Neural cell (in vitro differentiated cells): ENCODE measurements around the gene PTPN22. TPM values are rescaled to one million over a fixed set of nuclear protein-coding genes. Genes with fewer than 3 reads are reported as not detected.

Source experiments
- H2AFZ ChIP-seq: fragments of 200-600, 300-800 bp; sonication (generic), shearing (Covaris generic); 2 replicates; pipeline ENCODE4 v1.6.0; 2014; ENCODE audit warnings: low read depth, mild to moderate bottlenecking, antibody characterized with exemption, low read length, moderate library complexity
- H3F3A ChIP-seq: fragments of 200-600 bp; shearing (Covaris generic); 2 replicates; pipeline ENCODE4 v1.6.1; 2016; ENCODE audit warnings: mild to moderate bottlenecking, moderate library complexity, mixed read lengths, antibody characterized with exemption, low read length; ENCODE audit not compliant: insufficient read depth, poor library complexity, severe bottlenecking
- H3K27ac ChIP-seq: fragments of 200-600, 300-800 bp; sonication (generic), shearing (Covaris generic); 2 replicates; pipeline ENCODE4 v1.5.1; 2014; ENCODE audit warnings: mild to moderate bottlenecking, low read length, moderate library complexity
- H3K27me3 ChIP-seq: fragments of 300-800, 200-600 bp; sonication (generic), shearing (Covaris generic); 2 replicates; pipeline ENCODE4 v1.6.0; 2014; ENCODE audit warnings: mild to moderate bottlenecking, low read depth, low read length, moderate library complexity; ENCODE audit not compliant: insufficient read depth
- H3K36me3 ChIP-seq: fragments of 300-800, 200-600 bp; sonication (generic), shearing (Covaris generic); 2 replicates; pipeline ENCODE4 v1.5.1; 2014; ENCODE audit warnings: mild to moderate bottlenecking, antibody characterized with exemption, low read length, moderate library complexity; ENCODE audit not compliant: insufficient read depth
- H3K4me2 ChIP-seq: fragments of 300-800, 200-600 bp; sonication (generic), shearing (Covaris generic); 2 replicates; pipeline ENCODE4 v1.6.0; 2014; ENCODE audit warnings: mild to moderate bottlenecking, low read length
- H3K4me3 ChIP-seq: fragments of 300-800, 200-600 bp; sonication (generic), shearing (Covaris generic); 2 replicates; pipeline ENCODE4 v1.5.1; 2014; ENCODE audit warnings: mild to moderate bottlenecking, low read length, moderate library complexity
- H3K79me2 ChIP-seq: fragments of 200-600 bp; shearing (Covaris generic); replicated peaks from 2 replicates; pipeline ENCODE4 v1.6.0; 2014; ENCODE audit warnings: mild to moderate bottlenecking, low read length, moderate library complexity; ENCODE audit not compliant: insufficient read depth
- H3K9ac ChIP-seq: fragments of 300-800, 200-600 bp; sonication (generic), shearing (Covaris generic); 2 replicates; pipeline ENCODE4 v1.6.1; 2016; ENCODE audit warnings: mild to moderate bottlenecking, low read length, mixed read lengths
- H3K9me2 ChIP-seq: fragments of 200-600 bp; shearing (Covaris generic); 2 replicates; pipeline ENCODE4 v1.6.1; 2016; ENCODE audit warnings: mild to moderate bottlenecking, low read length, mixed read lengths; ENCODE audit not compliant: insufficient read depth
- H3K9me3 ChIP-seq: fragments of 200-600, 300-800 bp; sonication (generic), shearing (Covaris generic); 2 replicates; pipeline ENCODE4 v1.6.1; 2016; ENCODE audit warnings: mild to moderate bottlenecking, mixed run types, low read length, moderate library complexity, mixed read lengths
- H4K20me1 ChIP-seq: fragments of 200-600 bp; shearing (Covaris generic); 2 replicates; pipeline ENCODE4 v1.6.1; 2016; ENCODE audit warnings: mild to moderate bottlenecking, mixed run types; ENCODE audit not compliant: insufficient read depth
- EZH2 ChIP-seq: fragments of 200-600, 300-800 bp; shearing (Covaris generic), sonication (generic); IDR thresholded peaks from 2 replicates; pipeline ENCODE4 v1.6.1; 2014; ENCODE audit warnings: antibody characterized with exemption, low read length, borderline replicate concordance, mild to moderate bottlenecking; ENCODE audit not compliant: insufficient read depth, poor library complexity, severe bottlenecking
- MXI1 ChIP-seq: fragments of 450-650 bp; conservative IDR thresholded peaks from 2 replicates; pipeline ENCODE4 v1.6.1; 2014; ENCODE audit warnings: antibody characterized with exemption, mild to moderate bottlenecking; ENCODE audit not compliant: poor library complexity, severe bottlenecking
- POLR2AphosphoS5 ChIP-seq: IDR thresholded peaks from 2 replicates; pipeline ENCODE4 v1.6.1; 2012
- RAD21 ChIP-seq: fragments of 450-650 bp; conservative IDR thresholded peaks from 2 replicates; pipeline ENCODE4 v1.6.1; 2014; ENCODE audit warnings: antibody characterized with exemption, mild to moderate bottlenecking, moderate library complexity
- REST ChIP-seq: IDR thresholded peaks from 2 replicates; pipeline ENCODE4 v1.6.1; 2012; ENCODE audit warnings: borderline replicate concordance
- SMC3 ChIP-seq: fragments of 450-650 bp; conservative IDR thresholded peaks from 2 replicates; pipeline ENCODE4 v1.6.1; 2014; ENCODE audit warnings: antibody characterized with exemption, mild to moderate bottlenecking, moderate library complexity; ENCODE audit not compliant: poor library complexity
- TAF1 ChIP-seq: IDR thresholded peaks from 2 replicates; pipeline ENCODE4 v1.6.1; 2012; ENCODE audit warnings: low read depth
- polyA plus RNA-seq: library from polyadenylated mRNA; depleted of rRNA; stranded (reverse); fragments of >200 nt; gene quantifications from 2 replicates; pipeline ENCODE4 v1.2.3, GENCODE V29; 2014
- TF ChIP-seq, protein P1 (sequence below): fragments of 450-650 bp; IDR thresholded peaks from 2 replicates; pipeline ENCODE4 v1.5.1; 2014; ENCODE audit warnings: antibody characterized with exemption, mild to moderate bottlenecking, moderate library complexity; ENCODE audit not compliant: poor library complexity, severe bottlenecking

Gene PTPN22
- polyA plus RNA-seq, 1 donor from 2014 or later, result 0.92 TPM

GRCh38 chr1:113792986-113793385 is 78.5 kb downstream of the PTPN22 start:
- no peak overlapping the region for H3K27ac ChIP-seq
- no peak overlapping the region for H3K9ac ChIP-seq
- peaks cover 2% of the 10 kb centered on the region for H3F3A ChIP-seq
- H3K36me3 ChIP-seq, result peaks cover 12% of the 10 kb centered on the region
- peaks cover 3% of the 10 kb centered on the region for H4K20me1 ChIP-seq
- H3K9me2 ChIP-seq, result no peaks in the 10 kb centered on the region
- no peak overlapping the region for H3K4me3 ChIP-seq
- TF ChIP-seq MXI1 (no peak), SMC3 (no peak)
- H3K4me2 ChIP-seq, result no peak overlapping the region
- no peaks in the 10 kb centered on the region for H3K9me3 ChIP-seq
- no peaks in the 10 kb centered on the region for H3K27me3 ChIP-seq
- no peak overlapping the region for H2AFZ ChIP-seq
- peaks cover 51% of the 10 kb centered on the region for H3K79me2 ChIP-seq

DNA sequence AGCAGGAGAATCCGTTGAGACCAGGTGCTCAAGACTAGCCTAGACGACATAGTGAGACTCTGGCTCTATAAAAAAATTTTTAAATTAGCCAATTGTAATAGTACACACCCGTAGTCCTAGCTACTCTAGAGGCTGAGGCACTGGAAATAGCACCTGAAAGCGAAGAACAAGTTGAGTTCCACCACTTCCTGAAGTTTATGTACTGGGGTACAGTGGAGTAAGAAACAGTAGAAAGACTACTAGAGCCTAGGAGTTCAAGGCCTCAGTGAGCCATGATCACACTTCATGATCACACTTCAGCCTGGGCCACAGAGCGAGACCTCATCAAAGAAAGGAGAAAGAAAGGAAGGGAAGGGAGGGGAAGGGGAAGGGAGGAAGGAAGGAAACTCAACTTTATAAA is 79.0 kb downstream of the PTPN22 start:
- Histone ChIP-seq H3K9ac (no peak overlapping the region), H3K9me3 (no peaks in the 10 kb centered on the region), H3K79me2 (peaks cover 56% of the 10 kb centered on the region), H3K4me2 (no peak overlapping the region), H3K9me2 (no peaks in the 10 kb centered on the region), H4K20me1 (peaks cover 3% of the 10 kb centered on the region), H3K4me3 (no peak overlapping the region), H2AFZ (no peak overlapping the region), H3K27me3 (no peaks in the 10 kb centered on the region), H3F3A (peaks cover 4% of the 10 kb centered on the region), H3K27ac (no peak overlapping the region), H3K36me3 (peaks cover 12% of the 10 kb centered on the region)
- TF ChIP-seq SMC3 (no peak), TAF1 (no peak), REST (no peak), EZH2 (no peak), POLR2AphosphoS5 (no peak), RAD21 (no peak)
- TF ChIP-seq, protein P1, sequence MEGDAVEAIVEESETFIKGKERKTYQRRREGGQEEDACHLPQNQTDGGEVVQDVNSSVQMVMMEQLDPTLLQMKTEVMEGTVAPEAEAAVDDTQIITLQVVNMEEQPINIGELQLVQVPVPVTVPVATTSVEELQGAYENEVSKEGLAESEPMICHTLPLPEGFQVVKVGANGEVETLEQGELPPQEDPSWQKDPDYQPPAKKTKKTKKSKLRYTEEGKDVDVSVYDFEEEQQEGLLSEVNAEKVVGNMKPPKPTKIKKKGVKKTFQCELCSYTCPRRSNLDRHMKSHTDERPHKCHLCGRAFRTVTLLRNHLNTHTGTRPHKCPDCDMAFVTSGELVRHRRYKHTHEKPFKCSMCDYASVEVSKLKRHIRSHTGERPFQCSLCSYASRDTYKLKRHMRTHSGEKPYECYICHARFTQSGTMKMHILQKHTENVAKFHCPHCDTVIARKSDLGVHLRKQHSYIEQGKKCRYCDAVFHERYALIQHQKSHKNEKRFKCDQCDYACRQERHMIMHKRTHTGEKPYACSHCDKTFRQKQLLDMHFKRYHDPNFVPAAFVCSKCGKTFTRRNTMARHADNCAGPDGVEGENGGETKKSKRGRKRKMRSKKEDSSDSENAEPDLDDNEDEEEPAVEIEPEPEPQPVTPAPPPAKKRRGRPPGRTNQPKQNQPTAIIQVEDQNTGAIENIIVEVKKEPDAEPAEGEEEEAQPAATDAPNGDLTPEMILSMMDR, result no peak

GRCh38 chr1:113788802-113789201 is 82.7 kb downstream of the PTPN22 start:
- Histone ChIP-seq H3K79me2 (peaks cover 63% of the 10 kb centered on the region), H3K27me3 (no peaks in the 10 kb centered on the region), H3K4me2 (no peak overlapping the region), H2AFZ (no peak overlapping the region), H3K4me3 (no peak overlapping the region), H3K9ac (no peak overlapping the region), H3K27ac (no peak overlapping the region), H3F3A (peaks cover 4% of the 10 kb centered on the region), H3K9me3 (no peaks in the 10 kb centered on the region), H4K20me1 (peaks cover 6% of the 10 kb centered on the region), H3K9me2 (no peaks in the 10 kb centered on the region), H3K36me3 (no peaks in the 10 kb centered on the region)
- TF ChIP-seq, protein P1, result no peak
- TF ChIP-seq EZH2, result no peak
- no peak for TF ChIP-seq POLR2AphosphoS5
